Measurements from ENCODE around the gene TMEM120B.

The TMEM120B gene

GRCh38 chr12:121827351-121828099 lies 115.0 kb downstream of the TMEM120B start:
- H3K4me3 ChIP-seq, result no peak overlapping the region
- no peaks in the 10 kb centered on the region for H3K4me1 ChIP-seq
- peaks cover 77 to 98% (median 95%) of the 10 kb centered on the region in 11 experiments for H3K36me3 ChIP-seq
- H3K27me3 ChIP-seq, result no peaks in the 10 kb centered on the region
- H3K27ac ChIP-seq, result no peak overlapping the region
- H3K4me2 ChIP-seq, result no peak overlapping the region
- no peak for TF ChIP-seq Cebpa-rat (IDR thresholded peaks at IDR 0.05)
- H3K9me3 ChIP-seq (replicated peaks in 1 of 11), result no peaks in the 10 kb centered on the region
- H3K9ac ChIP-seq, result no peak overlapping the region
- peaks cover 5 to 75% (median 46%) of the 10 kb centered on the region in 11 experiments; a peak in 18 of 22 replicates for H4K20me1 ChIP-seq

DNA sequence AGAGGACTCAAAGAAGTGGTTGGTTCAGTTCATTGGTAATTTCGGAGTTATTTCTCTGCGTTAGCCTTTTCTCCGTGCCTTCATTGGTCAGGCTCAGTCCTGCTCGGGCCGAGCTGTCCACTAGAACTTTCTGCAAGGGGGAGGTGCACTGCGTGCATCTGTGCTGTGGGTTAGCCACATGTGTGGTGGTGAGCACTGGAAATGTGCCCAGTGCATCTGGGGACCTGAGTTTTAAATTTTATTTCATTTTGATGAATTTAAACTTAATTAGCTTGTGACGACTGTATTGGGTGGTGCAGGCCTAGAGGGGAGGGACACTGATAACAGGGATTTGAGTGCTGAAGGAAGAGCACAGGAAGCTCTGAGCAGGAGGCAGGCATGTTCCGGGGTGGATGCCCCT lies 115.8 kb downstream of the TMEM120B start:
- peaks cover 5 to 72% (median 46%) of the 10 kb centered on the region in 11 experiments; a peak in 18 of 22 replicates for H4K20me1 ChIP-seq
- no peak for TF ChIP-seq Cebpa-rat (IDR thresholded peaks at IDR 0.05)
- no peaks in the 10 kb centered on the region for H3K4me1 ChIP-seq
- no peak overlapping the region for H3K4me2 ChIP-seq
- no peaks in the 10 kb centered on the region for H3K9me3 ChIP-seq (replicated peaks in 1 of 11)
- H3K27ac ChIP-seq, result no peak overlapping the region
- no peaks in the 10 kb centered on the region for H3K27me3 ChIP-seq
- no peak overlapping the region for H3K4me3 ChIP-seq
- H3K36me3 ChIP-seq, result peaks cover 77 to 100% (median 92%) of the 10 kb centered on the region in 11 experiments
- H3K9ac ChIP-seq, result no peak overlapping the region

GRCh38 chr12:121828826-121829225 lies 116.3 kb downstream of the TMEM120B start:
- Histone ChIP-seq H3K9me3 (replicated peaks in 1 of 11) (no peaks in the 10 kb centered on the region), H3K36me3 (peaks cover 72 to 98% (median 87%) of the 10 kb centered on the region in 11 experiments), H3K27me3 (no peaks in the 10 kb centered on the region), H3K9ac (no peak overlapping the region), H4K20me1 (peaks cover 5 to 67% (median 41%) of the 10 kb centered on the region in 11 experiments; a peak in 18 of 22 replicates), H3K27ac (no peak overlapping the region), H3K4me1 (no peaks in the 10 kb centered on the region), H3K4me3 (no peak overlapping the region), H3K4me2 (no peak overlapping the region)
- TF ChIP-seq Cebpa-rat (IDR thresholded peaks at IDR 0.05), result no peak

DNA sequence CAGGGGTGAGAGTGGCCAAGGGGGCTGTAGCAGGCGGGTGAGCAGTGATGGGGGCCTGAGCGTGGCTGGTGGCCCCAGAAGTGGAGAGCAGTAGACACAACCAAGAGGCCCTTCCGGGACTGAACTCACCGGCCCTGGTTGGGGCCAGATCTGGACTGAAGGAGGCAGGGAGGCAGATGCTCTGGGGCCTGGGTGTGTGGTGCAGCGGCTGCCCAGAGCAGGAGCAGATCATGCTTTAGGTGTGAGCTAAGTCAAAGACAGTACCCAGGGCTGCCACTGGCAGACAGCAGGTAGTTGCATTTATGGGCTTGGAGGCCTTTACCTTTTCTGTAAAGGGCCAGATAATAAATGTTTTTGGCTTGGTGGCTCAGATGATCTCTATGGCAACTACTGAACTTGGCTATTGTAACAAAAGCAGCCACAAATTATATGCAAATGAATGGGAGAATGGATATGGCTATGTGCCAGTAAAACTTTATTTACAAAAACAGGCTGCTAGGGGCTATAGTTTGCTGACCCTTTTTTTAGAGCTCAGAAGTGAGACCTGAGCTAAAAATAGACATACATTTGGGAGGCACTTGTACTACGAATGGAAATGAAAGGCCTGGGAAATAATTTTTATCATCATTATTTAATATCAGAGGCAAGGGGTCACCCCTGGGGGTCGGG lies 116.8 kb downstream of the TMEM120B start:
- Histone ChIP-seq H3K4me3 (no peak overlapping the region), H4K20me1 (peaks cover 5 to 61% (median 36%) of the 10 kb centered on the region in 11 experiments; a peak in 18 of 22 replicates), H3K27me3 (no peaks in the 10 kb centered on the region), H3K36me3 (peaks cover 67 to 93% (median 81%) of the 10 kb centered on the region in 11 experiments), H3K4me2 (no peak overlapping the region), H3K27ac (no peak overlapping the region), H3K9me3 (replicated peaks in 1 of 11) (no peaks in the 10 kb centered on the region), H3K9ac (0 out of 22 replicates have a peak overlapping the region, but pooled peaks of 1 of the 11 experiments have one; percentile 2), H3K4me1 (no peaks in the 10 kb centered on the region)
- TF ChIP-seq Cebpa-rat (IDR thresholded peaks at IDR 0.05), result no peak

- no peak for TF ChIP-seq Cebpa-rat (IDR thresholded peaks at IDR 0.05)
- Histone ChIP-seq H3K4me3 (no peak overlapping the region), H3K4me1 (no peaks in the 10 kb centered on the region), H3K27ac (no peak overlapping the region), H3K9ac (no peak overlapping the region), H3K27me3 (no peaks in the 10 kb centered on the region), H3K4me2 (no peak overlapping the region), H3K9me3 (replicated peaks in 1 of 11) (no peaks in the 10 kb centered on the region), H3K36me3 (peaks cover 67 to 85% (median 74%) of the 10 kb centered on the region in 11 experiments), H4K20me1 (peaks cover 5 to 54% (median 32%) of the 10 kb centered on the region in 11 experiments; a peak in 18 of 22 replicates)
Measured at GRCh38 chr12:121830134-121830533, 117.6 kb downstream of the TMEM120B start.

DNA sequence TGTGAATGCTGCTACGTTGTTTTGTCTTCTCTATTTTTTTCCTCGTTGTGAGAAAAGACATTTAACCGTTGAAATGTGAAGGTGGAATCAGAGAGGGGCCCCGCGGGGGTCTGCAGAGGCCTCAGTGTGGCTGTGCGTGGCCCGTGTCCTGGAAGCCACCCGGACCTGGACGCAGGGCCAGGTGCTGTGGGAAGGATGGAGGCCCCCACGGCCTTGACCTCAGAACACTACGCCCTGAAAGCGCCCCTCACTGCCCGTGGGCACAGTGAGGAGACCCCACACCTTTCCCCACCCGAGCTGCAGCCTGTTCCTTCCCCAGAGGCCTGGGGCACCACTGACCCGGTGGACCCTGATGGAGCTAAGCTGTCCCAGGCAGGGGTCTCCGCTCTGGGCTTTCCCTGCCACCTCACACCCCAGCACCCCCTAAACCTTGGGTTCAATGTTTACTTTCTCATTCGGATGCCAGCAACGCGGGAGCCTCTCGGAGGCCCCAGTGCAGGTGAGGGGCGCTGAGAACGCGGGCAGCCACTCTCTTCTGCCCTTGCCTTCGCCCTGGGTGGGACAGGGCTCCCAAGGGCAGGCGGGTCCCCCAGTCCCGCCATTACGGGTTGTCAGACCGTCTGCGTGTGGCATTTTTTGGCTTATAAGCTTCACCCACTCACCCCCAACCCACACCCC lies 118.2 kb downstream of the TMEM120B start:
- H3K36me3 ChIP-seq, result peaks cover 67 to 79% (median 69%) of the 10 kb centered on the region in 11 experiments
- no peak overlapping the region for H3K27ac ChIP-seq
- H3K27me3 ChIP-seq, result no peaks in the 10 kb centered on the region

More for the DNA sequence above, 118.2 kb downstream of the TMEM120B start:
- TF ChIP-seq Cebpa-rat (IDR thresholded peaks at IDR 0.05), result no peak
- Histone ChIP-seq H3K9ac (0 out of 22 replicates have a peak overlapping the region, but pooled peaks of 1 of the 11 experiments have one; percentile 9), H3K4me1 (no peaks in the 10 kb centered on the region), H3K4me3 (no peak overlapping the region), H3K9me3 (replicated peaks in 1 of 11) (no peaks in the 10 kb centered on the region), H4K20me1 (peaks cover 5 to 52% (median 32%) of the 10 kb centered on the region in 11 experiments; a peak in 18 of 22 replicates), H3K4me2 (no peak overlapping the region)

Measured in BLaER1 treated with 17β-estradiol and CSF1 and Interleukin-3, amounts not matched to agents 10 nM and 100 nM (cell line).